WTC11 (cell line): ENCODE results near the gene EPN1. TPM values are rescaled to one million over a fixed set of nuclear protein-coding genes. Genes with fewer than 3 reads are reported as not detected.

ENCODE experiments used
- ATAC-seq: fragments of 200-7000 bp; cut with Tn5 transposase; 2 replicates; pipeline ENCODE4 v1.10.0; 2021; ENCODE audit warnings: mild to moderate bottlenecking, moderate library complexity
- CTCF ChIA-PET: fragments of 300-600 bp; sonication (Branson Sonifier 250); formaldehyde crosslinking; loops from one replicate; lab custom pipeline; 2021; ENCODE audit warnings: antibody characterized with exemption; lab: Charles Lee
- POLR2A ChIA-PET: fragments of 350-600 bp; sonication (Branson Sonifier 250); formaldehyde crosslinking; loops from one replicate; lab custom pipeline; 2021; ENCODE audit warnings: antibody characterized with exemption; lab: Charles Lee
- DNase-seq: peaks from one replicate; pipeline ENCODE4 v3.0.0; 2021; ENCODE audit warnings: low spot score
- H3K27ac Mint-ChIP-seq: 2 replicates; pipeline ENCODE4 v1.8.0; 2021; ENCODE audit warnings: mixed read lengths
- H3K27me3 Mint-ChIP-seq: 2 replicates; pipeline ENCODE4 v1.8.0; 2021; ENCODE audit warnings: low read depth, mild to moderate bottlenecking, moderate library complexity, mixed read lengths
- H3K36me3 Mint-ChIP-seq: 2 replicates; pipeline ENCODE4 v1.8.0; 2021; ENCODE audit warnings: mixed read lengths
- H3K4me1 Mint-ChIP-seq: 2 replicates; pipeline ENCODE4 v1.8.0; 2022; ENCODE audit warnings: mixed read lengths
- H3K4me3 Mint-ChIP-seq: 2 replicates; pipeline ENCODE4 v1.8.0; 2021; ENCODE audit warnings: mild to moderate bottlenecking, moderate library complexity, mixed read lengths
- H3K9me3 Mint-ChIP-seq: 2 replicates; pipeline ENCODE4 v1.8.0; 2021; ENCODE audit warnings: mixed read lengths
- AFF4 ChIP-seq: sonication (generic); formaldehyde crosslinking; IDR thresholded peaks from 2 replicates; pipeline ENCODE4 v1.8.1; 2023; ENCODE audit warnings: mild to moderate bottlenecking, missing genetic modification reagents, borderline replicate concordance
- CBFB ChIP-seq: sonication (generic); formaldehyde crosslinking; IDR thresholded peaks from 2 replicates; pipeline ENCODE4 v1.8.1; 2022; ENCODE audit warnings: mild to moderate bottlenecking, low read depth, missing genetic modification reagents
- CTCF ChIP-seq: fragments of 200-600 bp; IDR thresholded peaks from 2 replicates; pipeline ENCODE4 v1.8.0; 2022; ENCODE audit warnings: antibody characterized with exemption
- FOXK1 ChIP-seq: sonication (generic); formaldehyde crosslinking; IDR thresholded peaks from 2 replicates; pipeline ENCODE4 v1.8.0; 2022; ENCODE audit warnings: mild to moderate bottlenecking, moderate library complexity, missing genetic modification reagents
- IRF1 ChIP-seq: sonication (generic); formaldehyde crosslinking; IDR thresholded peaks from 2 replicates; pipeline ENCODE4 v1.8.0; 2023; ENCODE audit warnings: missing genetic modification reagents
- IRF2 ChIP-seq: sonication (generic); formaldehyde crosslinking; IDR thresholded peaks from 2 replicates; pipeline ENCODE4 v1.8.0; 2022; ENCODE audit warnings: low read depth, missing genetic modification reagents, borderline replicate concordance
- MAX ChIP-seq: sonication (generic); formaldehyde crosslinking; IDR thresholded peaks from 2 replicates; pipeline ENCODE4 v1.8.0; 2022; ENCODE audit warnings: mild to moderate bottlenecking, missing genetic modification reagents
- MXD4 ChIP-seq: fragments of 250-450 bp; sonication (Bioruptor Pico); IDR thresholded peaks from 2 replicates; pipeline ENCODE4 v1.8.0; 2021; ENCODE audit warnings: mild to moderate bottlenecking, moderate library complexity, borderline replicate concordance
- PREB ChIP-seq: sonication (generic); formaldehyde crosslinking; IDR thresholded peaks from 2 replicates; pipeline ENCODE4 v1.8.1; 2022; ENCODE audit warnings: mild to moderate bottlenecking, missing genetic modification reagents, moderate library complexity, borderline replicate concordance
- SMAD3 ChIP-seq: sonication (generic); formaldehyde crosslinking; IDR thresholded peaks from 2 replicates; pipeline ENCODE4 v1.8.0; 2022; ENCODE audit warnings: missing genetic modification reagents, mild to moderate bottlenecking, borderline replicate concordance
- ZBTB21 ChIP-seq: sonication (generic); formaldehyde crosslinking; IDR thresholded peaks from 2 replicates; pipeline ENCODE4 v1.8.1; 2023; ENCODE audit warnings: mild to moderate bottlenecking, missing genetic modification reagents, borderline replicate concordance
- ZBTB43 ChIP-seq: sonication (generic); formaldehyde crosslinking; IDR thresholded peaks from 2 replicates; pipeline ENCODE4 v1.8.1; 2023; ENCODE audit warnings: mild to moderate bottlenecking, missing genetic modification reagents
- ZNF138 ChIP-seq: sonication (generic); formaldehyde crosslinking; conservative IDR thresholded peaks from 2 replicates; pipeline ENCODE4 v1.8.1; 2022; ENCODE audit warnings: mild to moderate bottlenecking, moderate library complexity, missing genetic modification reagents
- ZNF416 ChIP-seq: fragments of 250-450 bp; sonication (Bioruptor Pico); IDR thresholded peaks from 2 replicates; pipeline ENCODE4 v1.9.0; 2021; ENCODE audit warnings: mild to moderate bottlenecking, inconsistent platforms
- ZNF532 ChIP-seq: fragments of 250-450 bp; sonication (Bioruptor Pico); IDR thresholded peaks from 2 replicates; pipeline ENCODE4 v1.9.0; 2021; ENCODE audit warnings: mild to moderate bottlenecking, borderline replicate concordance
- ZNF671 ChIP-seq: fragments of 250-450 bp; sonication (Bioruptor Pico); IDR thresholded peaks from 2 replicates; pipeline ENCODE4 v1.8.0; 2021; ENCODE audit warnings: mild to moderate bottlenecking
- total RNA-seq: library from RNA; stranded (reverse); gene quantifications from 3 replicates; pipeline ENCODE4 v1.2.3, GENCODE V29; 2021

The EPN1 gene
- total RNA-seq, 1 experiment from 2014 or later = 234 TPM

GRCh38 chr19:55667958-55668357 lies 7.1 kb upstream of the EPN1 start (continued):
- no peak for TF ChIP-seq ZNF532 (CRISPR knock-in tag)

GRCh38 chr19:55668603-55669348 lies 6.2 kb upstream of the EPN1 start:
- DNase-seq (no peak), ATAC-seq (no peak)
- POLR2A ChIA-PET = no interaction called here
- Mint-ChIP-seq H3K36me3 (peaks cover 58% of the 10 kb centered on the region), H3K27me3 (no peaks in the 10 kb centered on the region), H3K4me3 (no peak overlapping the region), H3K4me1 (peaks cover 27% of the 10 kb centered on the region), H3K9me3 (no peaks in the 10 kb centered on the region), H3K27ac (no peak overlapping the region)
- TF ChIP-seq AFF4 (CRISPR knock-in tag) = no peak
- no peak for TF ChIP-seq MAX
- TF ChIP-seq CBFB (CRISPR knock-in tag) = no peak
- no peak for TF ChIP-seq ZNF138 (CRISPR knock-in tag)
- TF ChIP-seq IRF2 (CRISPR knock-in tag) = no peak
- no peak for TF ChIP-seq FOXK1 (CRISPR knock-in tag)
- no peak for TF ChIP-seq ZNF671 (CRISPR knock-in tag)
- no peak for TF ChIP-seq PREB
- TF ChIP-seq ZBTB43 (CRISPR knock-in tag) = no peak
- no peak for TF ChIP-seq CTCF
- no peak for TF ChIP-seq MXD4
- TF ChIP-seq SMAD3 = no peak
- TF ChIP-seq IRF1 = no peak
- no peak for TF ChIP-seq ZBTB21
- TF ChIP-seq ZNF416 (CRISPR knock-in tag) = no peak
- CTCF ChIA-PET = interaction anchor here (3.5 kb wide), 1 partner anchor 14 kb away, joined by 57 read pairs; the partner anchor contains the start of gene U2AF2
